IMR-90 (cell line): ENCODE measurements around the gene ALOX5AP. TPM values are rescaled to one million over a fixed set of nuclear protein-coding genes. Genes with fewer than 3 reads are reported as not detected.

Source experiments
- ATAC-seq: fragments of 200-7000 bp; cut with Tn5 transposase; 2 replicates; pipeline ENCODE4 v1.9.1; 2020; ENCODE audit warnings: low read depth, mild to moderate bottlenecking, moderate library complexity
- BruUV-seq: library from RNA; stranded (reverse); fragments of 400-500 nt; replicated peaks from 2 replicates; lab custom pipeline; 2021; lab: Mats Ljungman, UMichigan
- CTCF ChIA-PET: fragments of 300-600 bp; formaldehyde crosslinking; extraction: SDS; loops from one replicate; lab custom pipeline; 2021; ENCODE audit warnings: antibody characterized with exemption; lab: Yijun Ruan, JAX
- POLR2A ChIA-PET: fragments of 300-600 bp; sonication (Branson Sonifier 250); formaldehyde crosslinking; loops from one replicate; lab custom pipeline; 2022; ENCODE audit warnings: antibody characterized with exemption; ENCODE audit not compliant: unreplicated experiment; lab: Charles Lee
- DNase-seq: peaks from one replicate; pipeline ENCODE4 v3.0.0; 2013
- H2AFZ ChIP-seq: replicated peaks from 2 replicates; pipeline ENCODE3; 2013; ENCODE audit warnings: low read length, mild to moderate bottlenecking; ENCODE audit not compliant: poor library complexity
- H2AK5ac ChIP-seq: 2 replicates; pipeline ENCODE4 v1.6.1; 2013; ENCODE audit warnings: low read depth, low read length, inconsistent platforms
- H2AK9ac ChIP-seq: replicated peaks from 2 replicates; pipeline ENCODE3; 2013; ENCODE audit warnings: mild to moderate bottlenecking, low read depth, low read length, moderate library complexity; ENCODE audit not compliant: poor library complexity
- H2BK120ac ChIP-seq: 2 replicates; pipeline ENCODE4 v1.6.1; 2013; ENCODE audit warnings: low read depth, low read length, inconsistent platforms
- H2BK15ac ChIP-seq: 3 replicates; pipeline ENCODE4 v1.6.1; 2013; ENCODE audit warnings: low read depth, low read length, inconsistent platforms
- H2BK20ac ChIP-seq: 2 replicates; pipeline ENCODE4 v1.6.1; 2013; ENCODE audit warnings: low read depth, mild to moderate bottlenecking, inconsistent platforms, low read length, moderate library complexity
- H2BK5ac ChIP-seq: 2 replicates; pipeline ENCODE4 v1.6.1; 2013; ENCODE audit warnings: mild to moderate bottlenecking, low read depth, low read length, inconsistent platforms; ENCODE audit not compliant: poor library complexity, severe bottlenecking
- H3K14ac ChIP-seq: replicated peaks from 2 replicates; pipeline ENCODE4 v1.6.1; 2013; ENCODE audit warnings: low read depth, low read length, inconsistent platforms
- H3K18ac ChIP-seq: 2 replicates; pipeline ENCODE4 v1.6.1; 2013; ENCODE audit warnings: low read depth, low read length, control low read depth
- H3K23ac ChIP-seq: 2 replicates; pipeline ENCODE4 v1.6.1; 2013; ENCODE audit warnings: low read depth, low read length, inconsistent platforms
- H3K27ac ChIP-seq: 2 replicates; pipeline ENCODE4 v1.5.1; 2013; ENCODE audit warnings: mild to moderate bottlenecking, control low read depth, low read length; ENCODE audit not compliant: insufficient read depth
- H3K27me3 ChIP-seq: 2 replicates; pipeline ENCODE4 v1.6.1; 2013; ENCODE audit warnings: low read length; ENCODE audit not compliant: control insufficient read depth, insufficient read depth
- H3K36me3 ChIP-seq: 2 replicates; pipeline ENCODE4 v1.6.1; 2013; ENCODE audit warnings: low read length, mixed read lengths; ENCODE audit not compliant: control insufficient read depth, insufficient read depth
- H3K4ac ChIP-seq: 2 replicates; pipeline ENCODE4 v1.6.1; 2013; ENCODE audit warnings: low read depth, low read length, inconsistent platforms
- H3K4me1 ChIP-seq: 2 replicates; pipeline ENCODE4 v1.6.1; 2013; ENCODE audit warnings: low read length, mixed read lengths; ENCODE audit not compliant: control insufficient read depth, insufficient read depth
- H3K4me2 ChIP-seq: 2 replicates; pipeline ENCODE4 v1.6.1; 2013; ENCODE audit warnings: low read depth, mild to moderate bottlenecking, control low read depth, low read length, moderate library complexity
- H3K4me3 ChIP-seq: 2 replicates; pipeline ENCODE4 v1.5.1; 2013; ENCODE audit warnings: low read depth, mild to moderate bottlenecking, control low read depth, low read length, moderate library complexity; ENCODE audit not compliant: insufficient read depth
- H3K56ac ChIP-seq: 2 replicates; pipeline ENCODE4 v1.6.1; 2013; ENCODE audit warnings: low read length, inconsistent platforms; ENCODE audit not compliant: insufficient read depth; ENCODE audit errors: extremely low read depth
- H3K79me1 ChIP-seq, 2 experiments: 2 replicates each; pipeline ENCODE4 v1.6.1; 2013; ENCODE audit warnings: low read length in 2 of 2, inconsistent platforms in 1 of 2, low read depth in 1 of 2
- H3K9ac ChIP-seq: 2 replicates; pipeline ENCODE4 v1.6.1; 2013; ENCODE audit warnings: low read depth, low read length, control low read depth
- H3K9me1 ChIP-seq: 2 replicates; pipeline ENCODE4 v1.6.1; 2013; ENCODE audit warnings: low read length, inconsistent platforms; ENCODE audit not compliant: insufficient read depth
- H3K9me3 ChIP-seq: 2 replicates; pipeline ENCODE4 v1.6.1; 2013; ENCODE audit warnings: low read length; ENCODE audit not compliant: control insufficient read depth, insufficient read depth
- H4K20me1 ChIP-seq: 2 replicates; pipeline ENCODE4 v1.6.1; 2013; ENCODE audit warnings: low read length, inconsistent platforms; ENCODE audit not compliant: insufficient read depth
- H4K5ac ChIP-seq: 2 replicates; pipeline ENCODE4 v1.6.1; 2013; ENCODE audit warnings: mild to moderate bottlenecking, low read depth, low read length, control low read depth
- H4K8ac ChIP-seq, 2 experiments: 2 replicates each; pipeline ENCODE4 v1.6.1; 2013; ENCODE audit warnings: low read depth in 2 of 2, low read length in 2 of 2, control low read depth in 1 of 2, inconsistent platforms in 1 of 2
- H4K91ac ChIP-seq: 2 replicates; pipeline ENCODE4 v1.6.1; 2013; ENCODE audit warnings: low read depth, low read length, inconsistent platforms; ENCODE audit not compliant: insufficient read depth
- BHLHE40 ChIP-seq: fragments of 150-350 bp; IDR thresholded peaks from 2 replicates; pipeline ENCODE4 v1.6.1; 2016; ENCODE audit warnings: mild to moderate bottlenecking, low read depth, low read length
- ELK1 ChIP-seq: fragments of 150-350 bp; IDR thresholded peaks from 2 replicates; pipeline ENCODE4 v1.6.1; 2016; ENCODE audit warnings: low read depth, mild to moderate bottlenecking, low read length, moderate library complexity, borderline replicate concordance
- FOS ChIP-seq: fragments of 150-350 bp; IDR thresholded peaks from 2 replicates; pipeline ENCODE4 v1.6.1; 2016; ENCODE audit warnings: low read depth, low read length
- MAFK ChIP-seq: IDR thresholded peaks from 2 replicates; pipeline ENCODE4 v1.6.1; 2012; ENCODE audit warnings: low read depth, low read length, improper control_type of control experiment
- MAZ ChIP-seq: IDR thresholded peaks from 2 replicates; pipeline ENCODE4 v1.6.1; 2012; ENCODE audit warnings: low read depth, mild to moderate bottlenecking, low read length, improper control_type of control experiment, moderate library complexity, borderline replicate concordance
- MXI1 ChIP-seq: IDR thresholded peaks from 2 replicates; pipeline ENCODE4 v1.6.1; 2012; ENCODE audit warnings: low read depth, mild to moderate bottlenecking, low read length, moderate library complexity, borderline replicate concordance
- NFE2L2 ChIP-seq: fragments of 150-350 bp; IDR thresholded peaks from 2 replicates; pipeline ENCODE4 v1.6.1; 2016; ENCODE audit warnings: low read depth, mild to moderate bottlenecking, low read length
- POLR2A ChIP-seq: IDR thresholded peaks from 2 replicates; pipeline ENCODE4 v1.6.1; 2012; ENCODE audit warnings: mild to moderate bottlenecking, low read depth, low read length
- RAD21 ChIP-seq: IDR thresholded peaks from 2 replicates; pipeline ENCODE4 v1.6.1; 2012; ENCODE audit warnings: low read length, improper control_type of control experiment
- RCOR1 ChIP-seq: IDR thresholded peaks from 2 replicates; pipeline ENCODE4 v1.6.1; 2012; ENCODE audit warnings: mild to moderate bottlenecking, low read length, improper control_type of control experiment; ENCODE audit not compliant: insufficient replicate concordance
- RFX5 ChIP-seq: IDR thresholded peaks from 2 replicates; pipeline ENCODE4 v1.8.0; 2012; ENCODE audit warnings: low read depth, mild to moderate bottlenecking, low read length, moderate library complexity
- SMC3 ChIP-seq: fragments of 150-350 bp; IDR thresholded peaks from 2 replicates; pipeline ENCODE4 v1.6.1; 2016; ENCODE audit warnings: low read depth, mild to moderate bottlenecking, antibody characterized with exemption, low read length, moderate library complexity
- WGBS, 2 experiments: methylation state at CpG; one replicate each; pipeline versions ENCODE4 v1.1.5 to v1.1.7; 2013; ENCODE audit warnings: missing lambda C conversion rate in 2 of 2; ENCODE audit not compliant: insufficient read length in 1 of 2; ENCODE audit errors: extremely low coverage in 2 of 2; 5-methylcytosine and 5-hydroxymethylcytosine counted together
- dilution Hi-C: fragments of 300-500 bp; cut with HindIII; formaldehyde crosslinking; loops from one replicate; pipeline ENCODE4 v1.14.3; 2018; ENCODE audit warnings: low sequenced_read_pairs; ENCODE audit not compliant: unreplicated experiment
- in situ Hi-C: fragments of 300-500 bp; cut with MboI; formaldehyde crosslinking; loops from 3 replicates; pipeline ENCODE4 v1.14.3; 2019; ENCODE audit warnings: low sequenced_read_pairs, inconsistent platforms, mixed read lengths
- intact Hi-C: fragments of 100-400 bp; cut with micrococcal nuclease; formaldehyde crosslinking; loops from 2 replicates; pipeline ENCODE4 v1.10.0; 2022
- polyA plus RNA-seq, 3 experiments: library from polyadenylated mRNA; depleted of rRNA; stranded (reverse); fragments of >200 nt; gene quantifications; 2 replicates each; pipeline ENCODE4 v1.2.3, GENCODE V29; 2012; ENCODE audit warnings: low replicate concordance in 1 of 3
- total RNA-seq: library from RNA; depleted of rRNA; stranded (reverse); fragments of >200 nt; gene quantifications from 2 replicates; pipeline ENCODE4 v1.2.3, GENCODE V29; 2012

Gene ALOX5AP
- total and polyA plus RNA-seq, 2 of the 4 experiments (the other 2 are of a cell fraction), result 0.62 TPM; not detected in 1

- no peak overlapping the region for H3K4me3 ChIP-seq
- H2AK9ac ChIP-seq, result no peak overlapping the region
- H4K5ac ChIP-seq, result no peak overlapping the region
- no peak overlapping the region for H2BK120ac ChIP-seq
- dilution Hi-C loops, result no loop called here
- WGBS, 2 experiments, result no CpG with 5 or more reads among the region's 2 CpGs
- H3K9me1 ChIP-seq, result no peaks in the 10 kb centered on the region
- ChIA-PET CTCF (no interaction called here), POLR2A (no interaction called here)
- no peak overlapping the region for H3K56ac ChIP-seq
- H2BK5ac ChIP-seq, result no peak overlapping the region
- peaks cover 5% of the 10 kb centered on the region for H3K9me3 ChIP-seq
- no peak for ATAC-seq
- H3K27ac ChIP-seq, result no peak overlapping the region
- H3K36me3 ChIP-seq, result no peaks in the 10 kb centered on the region
- H3K4me2 ChIP-seq, result no peak overlapping the region
- H3K18ac ChIP-seq, result no peak overlapping the region
- no peak overlapping the region for H3K4ac ChIP-seq
- no peak overlapping the region for H2BK15ac ChIP-seq
- in situ Hi-C loops, result no loop called here
- H3K27me3 ChIP-seq, result peaks cover 22% of the 10 kb centered on the region
- BruUV-seq, result no TSS peak
- no peak overlapping the region for H4K8ac ChIP-seq
- H3K9ac ChIP-seq, result no peak overlapping the region
- no peak overlapping the region for H3K14ac ChIP-seq
- TF ChIP-seq POLR2A (no peak), RFX5 (no peak), BHLHE40 (no peak), RCOR1 (no peak), RAD21 (no peak), MXI1 (no peak), NFE2L2 (no peak), FOS (no peak), MAFK (no peak), ELK1 (no peak), MAZ (no peak), SMC3 (no peak)
- no peak for DNase-seq
- no peaks in the 10 kb centered on the region for H3K4me1 ChIP-seq
- H4K20me1 ChIP-seq, result no peaks in the 10 kb centered on the region
- no peak overlapping the region for H3K23ac ChIP-seq
- no peak overlapping the region for H2AFZ ChIP-seq
- H3K79me1 ChIP-seq, result no peaks in the 10 kb centered on the region
- intact Hi-C loops, result no loop called here
- no peak overlapping the region for H2AK5ac ChIP-seq
- H2BK20ac ChIP-seq, result no peak overlapping the region
- H4K91ac ChIP-seq, result no peak overlapping the region
Measured at GRCh38 chr13:30776661-30777060, 41.3 kb downstream of the ALOX5AP start.
